Activated CD4-positive, CD25-positive, alpha-beta regulatory T cell treated with anti-CD3 and anti-CD28 coated beads, Interleukin-2, amount 50 U/mL, for 72 hours (primary cell): ENCODE results near the gene KCTD1.
A peak's percentile ranks its signal among the peaks of the same experiment; 100 is the strongest.

ENCODE experiments used
- DNase-seq: peaks from one replicate; pipeline ENCODE4 v3.0.0; 2021

KCTD1 gene

DNA sequence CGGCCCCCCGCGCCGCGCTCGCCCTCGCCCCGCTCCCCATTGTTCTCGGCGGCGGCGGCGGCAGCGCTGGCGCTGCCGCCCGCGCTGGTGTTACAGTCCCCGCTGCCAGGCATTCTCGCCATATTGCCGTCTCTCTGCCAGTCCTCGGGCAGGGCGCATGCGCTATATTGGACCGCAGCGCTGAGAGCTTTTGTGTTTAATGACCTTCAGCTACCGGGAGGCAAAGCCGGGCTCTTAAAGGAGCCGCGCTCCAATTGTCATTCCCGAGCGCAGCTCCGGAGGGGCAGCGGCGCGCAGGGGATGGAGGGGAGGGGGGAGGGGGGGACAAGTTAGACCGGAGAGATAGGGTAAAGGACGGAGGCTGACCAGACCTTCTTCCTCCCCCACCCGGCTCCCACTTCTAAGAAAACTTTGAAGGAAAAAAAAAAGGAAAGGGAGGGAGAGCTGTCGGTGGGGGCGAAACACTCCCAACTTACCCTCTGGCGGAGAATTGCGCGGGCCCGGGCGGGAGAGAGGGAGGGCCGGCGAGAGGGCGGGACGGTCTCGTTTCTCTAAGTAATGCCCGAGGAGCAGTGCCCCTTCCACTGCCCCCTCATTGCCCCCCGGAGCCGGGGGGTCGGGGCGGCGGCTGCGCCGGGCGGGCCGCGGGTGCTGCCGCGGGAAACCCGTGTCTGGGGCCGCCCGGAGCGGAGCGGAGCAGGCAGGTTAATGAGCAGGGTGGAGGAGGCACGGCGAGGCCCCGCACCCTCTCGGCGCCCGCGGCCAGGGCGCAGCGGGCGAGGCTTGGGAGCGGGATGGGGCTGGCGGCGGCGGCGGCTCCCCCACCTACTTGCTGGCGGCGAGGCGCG, at the start of gene KCTD1:
Gene KCTD1, minus strand, starts transcription at position 139 of the 848 bp plus-strand sequence. Its CDS starts 17 bp downstream, at position 122.
- DNase-seq, result peak; percentile 59

DNA sequence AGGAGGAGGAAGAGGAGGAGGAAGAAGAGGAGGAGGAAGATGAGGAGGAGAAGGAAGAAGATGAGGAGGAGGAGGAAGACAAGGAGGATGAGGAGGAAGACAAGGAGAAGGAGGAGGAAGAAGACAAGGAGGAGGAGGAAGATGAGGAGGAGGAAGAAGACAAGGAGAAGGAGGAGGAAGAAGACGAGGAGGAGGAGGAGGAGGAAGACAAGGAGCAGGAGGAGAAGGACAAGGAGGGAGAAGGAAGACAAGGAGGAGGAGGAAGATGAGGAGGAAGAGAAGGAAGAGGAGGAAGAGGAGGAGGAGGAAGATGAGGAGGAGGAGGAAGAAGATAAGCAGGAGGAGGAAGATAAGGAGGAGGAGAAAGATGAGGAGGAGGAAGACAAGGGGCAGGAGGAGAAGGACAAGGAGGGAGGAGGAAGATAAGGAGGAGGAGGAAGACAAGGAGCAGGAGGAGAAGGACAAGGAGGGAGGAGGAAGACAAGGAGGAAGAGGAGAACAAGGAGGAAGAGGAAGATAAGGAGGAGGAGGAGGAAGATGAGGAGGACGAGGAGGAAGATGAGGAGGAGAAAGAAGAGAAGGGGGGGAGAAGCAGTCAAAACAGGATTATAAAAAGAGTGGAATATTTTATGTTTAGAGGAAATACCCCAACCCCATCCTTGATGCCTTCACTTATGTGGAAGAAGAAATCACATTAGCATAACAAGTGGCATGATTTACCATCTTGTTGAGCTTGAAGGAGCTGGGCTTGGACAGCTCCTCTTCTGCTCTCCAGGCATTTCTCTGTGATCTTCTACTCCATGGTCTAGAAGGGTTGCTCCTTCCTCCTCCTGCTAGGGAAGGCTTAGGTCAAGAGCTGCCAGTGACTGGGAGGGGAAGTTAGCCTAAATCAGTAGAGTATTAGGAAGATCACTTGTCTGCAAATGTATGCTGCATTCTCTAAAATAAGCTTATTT, 45.3 kb upstream of the KCTD1 start:
- DNase-seq, result no peak

DNA sequence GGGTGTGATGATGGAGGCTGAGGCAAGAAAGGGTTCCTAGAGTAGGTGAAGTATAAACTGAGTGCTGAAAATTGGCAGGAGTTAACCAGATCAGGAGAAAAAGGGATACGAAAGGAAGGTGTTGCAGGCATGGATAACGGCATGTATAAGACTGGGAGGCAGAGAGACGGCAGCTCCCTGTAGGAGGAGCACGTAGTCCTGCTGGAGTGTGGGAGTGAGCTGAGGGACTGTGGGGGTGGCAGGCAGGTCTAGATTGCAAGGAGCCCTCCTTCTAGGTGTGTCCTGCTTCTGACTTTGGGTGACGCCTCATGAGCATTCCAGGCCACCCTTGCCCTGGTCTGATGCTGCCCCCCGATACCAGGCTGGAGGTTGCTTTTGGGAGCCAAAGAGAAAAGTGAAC, 36.4 kb upstream of the KCTD1 start:
- no peak for DNase-seq

DNA sequence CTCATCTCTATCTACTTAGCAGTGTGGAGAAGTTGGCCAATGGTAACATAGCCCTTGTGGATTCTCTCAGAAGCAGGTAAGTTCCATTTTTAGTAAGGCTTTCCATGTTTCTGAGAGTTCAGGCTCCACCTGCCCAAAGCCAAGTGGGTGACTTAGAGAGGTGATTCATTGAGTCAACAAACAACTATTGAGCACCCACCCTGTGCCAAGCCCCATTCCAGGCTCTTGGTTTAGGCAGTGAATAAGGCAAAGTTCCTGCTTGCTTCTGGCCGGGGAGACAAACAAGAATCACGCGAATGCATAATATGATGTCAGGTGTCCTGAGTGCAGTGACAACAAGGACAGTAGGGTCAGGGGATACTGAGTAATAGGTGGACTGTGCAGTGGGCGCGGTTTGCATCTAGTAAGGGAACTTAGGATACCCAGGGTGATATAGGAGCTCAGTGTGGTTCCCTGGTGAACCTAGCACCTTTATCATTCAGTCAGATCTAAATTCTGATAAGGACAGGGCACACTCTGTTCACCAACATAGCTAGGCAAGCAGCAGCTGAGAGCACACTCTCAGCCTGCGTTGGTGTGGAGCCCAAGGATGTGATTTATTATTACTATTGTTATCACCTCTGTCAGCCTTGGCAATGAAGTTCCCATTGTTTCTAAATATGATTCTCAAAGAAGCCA, 31.7 kb upstream of the KCTD1 start:
- DNase-seq, result no peak

DNA sequence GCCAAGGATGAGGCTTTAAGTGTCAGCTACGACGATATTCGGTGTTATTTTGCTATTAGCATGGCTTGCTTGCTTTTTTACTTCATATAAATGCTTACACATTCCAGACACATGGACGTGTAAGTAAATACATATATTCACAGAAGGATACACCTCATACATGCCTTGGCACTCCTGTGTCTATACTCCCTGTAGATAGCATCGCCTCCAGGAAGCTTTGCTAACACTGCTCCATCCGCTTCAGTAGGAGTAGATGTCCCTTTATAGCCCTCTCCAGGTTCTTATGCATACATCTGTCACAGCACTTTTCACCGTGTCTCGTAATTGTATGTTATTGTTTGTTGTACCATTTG, 27.5 kb upstream of the KCTD1 start:
- no peak for DNase-seq

DNA sequence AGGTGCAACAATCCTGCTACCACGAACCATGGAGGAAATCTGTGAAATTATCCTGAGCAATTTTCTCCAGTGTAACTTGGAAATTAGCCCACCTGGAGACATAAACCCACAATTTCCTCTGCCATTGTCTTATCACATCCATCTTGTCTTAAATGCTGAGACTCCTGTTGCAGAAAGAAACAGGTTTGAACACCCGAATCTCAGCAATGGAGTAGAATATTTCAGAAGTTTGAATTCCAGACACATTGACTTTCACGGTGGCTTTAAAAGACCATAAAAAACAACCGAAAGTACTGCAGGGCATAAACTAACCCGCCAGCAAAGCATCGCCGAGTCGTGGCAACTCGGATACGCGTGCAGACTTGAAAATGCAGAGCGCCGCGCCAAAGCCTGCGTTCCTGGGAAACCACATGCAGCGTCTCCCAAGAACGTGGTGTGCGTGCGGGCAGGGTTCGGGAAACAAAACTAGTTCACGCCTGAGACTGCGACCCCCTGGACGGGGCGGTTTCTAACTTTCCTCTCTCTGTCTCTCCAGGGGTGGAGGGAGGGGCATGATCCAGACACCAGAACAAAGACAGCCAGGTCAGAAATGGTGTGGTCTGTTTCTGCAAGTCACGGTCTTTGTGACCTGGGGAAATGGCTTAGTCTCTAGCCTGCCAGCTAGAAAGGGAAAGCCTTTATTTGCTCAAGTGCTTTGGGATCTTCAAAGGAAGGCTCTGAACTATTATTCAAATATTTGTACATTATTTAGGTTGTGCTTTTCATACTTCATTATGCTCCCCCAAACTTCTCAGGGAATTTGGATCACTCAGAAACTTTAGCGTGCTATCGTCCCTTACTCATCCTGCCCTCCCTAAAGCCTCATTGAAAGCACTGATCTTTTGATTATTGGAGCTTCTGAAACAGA, 26.9 kb upstream of the KCTD1 start:
- DNase-seq, result no peak

DNA sequence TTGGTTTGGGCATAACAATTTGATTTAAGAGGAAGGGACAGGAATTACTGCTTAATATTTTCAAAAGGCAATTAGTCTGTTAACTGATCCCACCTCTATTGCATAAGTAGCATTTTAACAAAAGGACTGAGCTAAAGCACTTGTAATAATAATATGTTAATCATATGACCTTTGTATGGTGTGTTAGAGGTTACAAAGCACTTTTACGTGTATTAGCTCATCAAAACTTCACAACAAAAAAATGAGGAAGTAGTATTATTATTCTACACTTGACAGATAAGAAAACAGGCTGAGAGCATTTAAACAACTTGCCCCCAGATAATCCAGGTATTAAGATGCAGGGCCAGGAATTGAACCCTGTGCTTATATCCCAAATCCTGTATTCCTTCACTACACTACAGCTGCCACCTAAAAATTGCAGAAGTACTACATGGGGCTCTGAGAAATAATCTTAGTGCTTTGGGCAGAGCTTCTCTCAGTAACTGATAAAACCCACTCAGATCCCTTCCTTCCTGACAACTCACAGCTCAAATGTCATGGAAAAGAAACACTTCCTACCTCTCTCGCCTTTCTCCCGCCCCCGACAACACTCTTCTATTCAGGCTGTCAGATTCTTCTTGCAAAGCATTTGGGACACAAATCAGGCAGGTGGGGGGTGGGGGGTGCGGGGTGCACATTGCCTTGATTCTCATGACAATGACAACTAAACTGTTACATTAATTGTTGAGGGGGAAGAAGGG, 20.7 kb upstream of the KCTD1 start:
- DNase-seq, result no peak

DNA sequence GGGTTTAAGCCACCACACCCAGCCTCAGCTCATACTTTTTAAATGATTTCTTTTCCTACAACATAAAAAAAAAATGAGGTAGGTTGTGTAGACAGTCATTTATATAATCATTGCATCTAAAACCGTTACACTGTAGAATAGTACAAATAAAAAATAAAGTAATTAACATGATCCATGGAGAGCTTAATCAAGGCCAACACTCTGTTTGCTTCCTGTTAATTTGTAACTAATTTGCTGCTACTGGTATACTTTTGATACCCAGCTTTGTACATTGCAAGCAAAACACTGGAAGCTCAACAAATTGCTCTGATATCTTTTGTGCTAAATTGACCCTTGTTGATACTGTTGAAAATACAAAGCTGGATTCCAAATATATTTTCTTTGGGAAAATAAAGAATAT, 20.2 kb upstream of the KCTD1 start:
- no peak for DNase-seq

DNA sequence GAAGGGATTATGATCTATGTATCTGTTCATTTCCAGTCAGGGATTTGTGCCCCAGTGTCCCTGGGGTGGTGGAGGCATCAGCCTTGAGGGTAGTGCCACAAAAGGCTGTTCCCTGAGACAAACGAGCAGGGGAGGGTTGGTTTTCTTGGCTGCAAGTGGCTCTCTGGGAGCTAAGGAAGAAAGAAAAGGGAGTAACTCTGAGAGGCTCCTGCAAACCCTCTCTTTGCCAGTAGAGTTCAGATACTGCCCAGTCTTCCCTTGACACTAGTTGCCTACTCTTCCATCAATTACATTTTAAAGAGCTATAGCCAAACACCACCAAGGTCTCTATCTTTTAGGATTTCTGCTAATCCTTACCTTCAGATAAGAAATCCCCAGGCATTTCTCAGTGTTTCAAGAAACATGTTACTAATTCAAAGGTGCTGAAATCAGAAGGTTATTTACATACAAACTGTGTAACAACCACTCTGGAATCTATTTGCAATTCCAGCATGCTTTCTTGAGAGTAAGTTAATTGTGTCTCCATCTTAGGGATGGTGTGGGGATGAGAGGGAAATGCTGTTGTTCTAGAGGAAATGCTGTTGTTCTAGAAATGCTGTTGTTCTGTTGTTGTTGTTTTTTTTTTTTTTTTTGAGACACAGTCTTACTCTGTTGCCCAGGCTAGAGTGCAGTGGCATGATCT, 18.7 kb upstream of the KCTD1 start:
- no peak for DNase-seq

DNA sequence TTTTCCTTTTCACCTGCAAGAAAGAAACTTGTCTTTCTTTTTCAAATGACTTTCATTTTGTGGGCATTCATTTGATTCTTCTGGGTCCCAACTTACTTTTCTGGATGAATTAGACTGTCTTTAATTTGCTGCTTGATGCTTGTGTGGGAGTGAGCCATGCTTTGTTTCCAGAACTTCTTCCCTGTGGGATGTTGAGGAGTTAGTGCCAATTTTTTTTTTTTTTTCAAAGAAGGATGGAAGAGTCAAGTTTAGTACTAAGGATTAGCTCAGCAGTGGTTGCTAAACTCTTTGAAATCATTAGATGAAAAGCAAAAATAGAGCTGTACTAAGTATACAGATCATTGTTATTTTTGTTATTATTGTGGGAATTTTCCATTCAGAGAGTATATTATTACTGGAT, 17.2 kb upstream of the KCTD1 start:
- DNase-seq, result no peak

DNA sequence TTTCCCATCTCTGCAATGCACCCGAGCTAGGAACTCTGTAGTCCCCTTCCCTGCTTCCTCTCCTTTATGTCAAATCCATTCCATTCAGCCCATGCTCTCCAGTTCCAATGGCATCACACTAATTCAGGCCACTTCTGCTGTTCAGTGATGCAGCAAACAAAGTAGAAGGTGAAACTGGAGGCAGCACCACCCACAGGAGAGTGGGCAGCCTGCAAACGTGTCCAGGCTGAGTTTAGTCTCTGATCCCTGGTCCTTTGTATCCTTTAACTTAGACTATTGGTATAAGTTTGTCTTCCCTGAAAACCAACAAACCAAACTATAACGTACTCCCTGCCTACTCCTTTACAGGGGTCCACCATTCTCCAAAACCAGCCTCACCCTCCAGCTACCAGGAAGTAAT, 14.7 kb upstream of the KCTD1 start:
- no peak for DNase-seq

DNA sequence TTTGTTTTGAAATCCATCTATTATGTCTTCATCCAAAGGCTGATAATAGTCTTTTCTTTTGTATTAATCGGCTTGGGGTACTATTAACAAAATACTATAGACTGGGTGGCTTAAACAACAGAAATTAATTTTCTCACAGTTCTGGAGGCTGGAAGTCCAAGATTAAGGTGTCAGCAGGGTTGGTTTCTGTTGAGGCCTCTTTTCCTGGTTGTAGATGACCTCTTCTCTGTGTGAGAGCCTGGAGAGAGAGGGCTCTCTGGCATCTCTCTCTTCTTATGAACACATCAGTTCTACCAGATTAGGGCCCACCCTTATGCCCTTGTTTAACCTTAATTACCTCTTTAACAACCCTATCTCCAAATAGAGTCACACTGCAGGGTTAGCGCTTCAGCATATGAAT, 14.2 kb upstream of the KCTD1 start:
- no peak for DNase-seq

DNA sequence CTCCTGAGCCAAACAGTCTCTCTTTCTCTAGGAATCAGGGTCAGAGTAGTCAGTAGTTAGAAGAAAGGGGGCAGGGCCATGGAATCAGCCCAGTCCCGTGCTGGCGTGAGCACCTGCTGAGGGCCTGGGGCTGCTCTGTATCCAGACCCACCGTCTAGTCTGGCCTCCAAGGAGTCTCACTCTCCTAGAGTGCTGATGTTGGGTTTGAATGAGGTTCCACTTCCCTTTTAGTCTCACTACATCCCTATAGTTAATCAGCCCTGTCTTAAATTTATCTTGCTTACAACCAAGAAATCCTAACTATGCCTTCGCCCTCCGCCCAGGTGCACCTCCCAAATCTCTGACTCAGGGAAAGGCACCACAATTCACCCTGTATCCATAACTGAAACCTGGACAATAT, 13.4 kb upstream of the KCTD1 start:
- DNase-seq, result no peak

DNA sequence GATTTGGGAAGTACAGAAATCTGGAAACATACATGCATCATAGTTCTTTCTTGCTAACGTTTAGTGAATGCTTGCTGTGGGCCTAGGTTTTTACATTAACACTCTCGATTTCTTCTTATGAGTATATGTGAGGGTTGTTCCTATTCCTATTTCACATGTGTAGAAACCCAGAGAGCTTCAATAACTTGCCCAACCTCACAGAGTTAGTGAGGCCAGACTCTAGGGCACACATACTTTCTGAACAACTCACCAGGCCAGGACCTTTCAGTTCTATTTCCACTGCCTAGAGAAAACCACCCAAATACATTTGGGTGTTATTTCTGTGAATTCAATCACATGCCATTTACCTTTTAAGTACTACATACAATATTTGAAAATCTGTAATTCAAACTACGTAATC, 8.2 kb upstream of the KCTD1 start:
- no peak for DNase-seq

DNA sequence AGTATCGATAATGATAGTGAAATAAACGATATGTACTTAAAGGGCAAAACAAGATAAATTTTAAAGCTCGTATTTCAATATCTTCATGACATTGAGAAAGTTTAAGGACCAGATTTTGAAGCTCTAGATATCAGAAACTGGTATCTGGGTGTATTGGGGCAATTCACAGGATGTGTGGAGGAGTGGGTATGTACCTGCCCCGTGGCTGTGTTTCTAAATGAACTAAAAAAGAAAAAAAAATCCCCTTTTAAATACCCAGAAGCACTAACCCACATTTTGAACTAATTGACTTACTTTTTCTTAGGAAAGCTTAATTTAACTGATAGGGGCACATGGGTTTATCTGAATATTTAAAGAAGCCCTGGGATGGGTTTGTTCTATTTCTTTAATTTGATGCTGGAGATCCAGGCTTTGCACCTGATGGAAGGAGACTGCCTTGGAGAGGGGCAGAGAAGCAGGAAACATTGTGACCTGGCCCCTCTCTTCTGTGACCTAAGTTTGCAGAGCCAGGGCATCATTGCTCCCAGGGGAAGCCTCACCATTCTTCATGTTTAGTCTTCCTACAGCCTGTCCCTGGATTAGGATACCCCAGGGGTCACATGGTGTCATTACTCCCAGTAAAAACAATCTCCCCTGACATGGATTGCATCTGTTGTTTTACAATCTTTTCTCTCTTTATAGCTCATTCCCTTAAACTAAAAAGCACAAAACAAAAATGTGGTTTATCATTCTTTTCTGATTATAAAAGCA, 7.6 kb upstream of the KCTD1 start:
- no peak for DNase-seq

DNA sequence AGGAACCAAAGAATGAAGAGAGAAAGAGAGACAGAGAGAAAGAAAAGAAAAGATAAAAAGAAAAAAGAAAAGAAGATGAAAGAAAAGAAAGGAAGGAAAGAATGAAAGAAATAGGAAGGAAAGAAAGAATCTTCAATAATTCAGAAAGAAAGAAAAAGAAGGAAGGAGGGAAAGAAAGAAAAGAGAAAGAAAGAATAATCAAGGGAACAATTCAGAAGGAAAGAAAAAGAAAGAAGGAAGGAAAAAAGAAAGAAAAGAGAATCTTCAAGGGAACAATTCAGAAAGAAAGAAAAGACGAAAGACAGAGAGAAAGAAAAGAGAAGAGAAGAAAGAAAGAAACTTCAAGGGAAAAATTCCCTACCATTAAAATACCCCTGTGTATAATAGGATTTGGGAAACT, 5.6 kb upstream of the KCTD1 start:
- no peak for DNase-seq

DNA sequence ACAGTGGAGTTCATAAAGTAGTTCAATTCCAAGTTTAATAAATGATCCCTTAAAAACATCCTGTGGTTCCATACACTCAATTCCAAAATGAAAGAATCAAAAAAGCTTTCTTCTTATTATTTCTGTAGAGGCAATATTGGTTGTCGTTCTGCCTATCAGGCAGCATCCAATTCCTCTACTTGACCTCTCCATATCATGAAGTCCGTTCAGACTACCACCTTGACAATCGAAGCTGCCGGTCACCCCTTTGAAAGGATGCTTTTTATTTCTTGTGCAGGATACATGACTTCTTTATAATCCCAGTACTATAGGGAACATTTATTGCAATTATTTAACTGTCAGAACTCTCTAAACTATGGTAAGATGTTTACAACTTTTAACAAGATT, 3.3 kb upstream of the KCTD1 start:
- DNase-seq, result no peak

DNA sequence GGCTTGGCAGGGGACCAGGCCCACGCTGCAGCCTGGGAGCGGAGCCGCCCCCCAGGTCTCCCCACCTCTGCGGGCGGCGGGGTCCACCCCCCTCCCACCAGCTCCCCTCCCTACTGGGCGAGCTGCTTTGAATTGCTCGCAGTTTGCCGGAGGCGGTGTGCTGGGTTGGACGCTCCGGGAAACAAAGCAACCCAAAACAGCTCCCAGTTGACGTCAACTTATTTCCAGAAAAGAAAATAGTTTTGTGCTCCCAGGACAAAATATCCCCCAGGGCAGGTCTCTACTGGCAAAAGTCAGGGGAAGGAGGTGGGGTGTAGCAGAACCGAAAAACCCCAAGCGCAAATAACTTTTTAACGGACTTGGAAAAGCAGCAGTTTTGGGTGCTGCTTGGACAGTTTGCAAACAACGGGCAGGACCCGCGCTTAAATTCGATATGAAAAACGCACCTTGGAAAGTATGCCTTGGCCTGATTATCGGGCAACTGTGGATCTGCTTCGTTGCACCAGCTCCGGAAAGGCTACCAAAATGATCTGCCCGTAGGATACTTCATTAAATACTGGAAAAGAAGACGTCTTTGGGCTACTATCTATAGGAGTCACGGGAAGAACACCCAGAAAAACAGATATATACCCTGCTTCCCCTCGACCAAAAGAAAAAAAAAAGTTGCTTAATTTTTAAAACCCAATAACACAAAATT, 2.8 kb upstream of the KCTD1 start:
- DNase-seq, result no peak

DNA sequence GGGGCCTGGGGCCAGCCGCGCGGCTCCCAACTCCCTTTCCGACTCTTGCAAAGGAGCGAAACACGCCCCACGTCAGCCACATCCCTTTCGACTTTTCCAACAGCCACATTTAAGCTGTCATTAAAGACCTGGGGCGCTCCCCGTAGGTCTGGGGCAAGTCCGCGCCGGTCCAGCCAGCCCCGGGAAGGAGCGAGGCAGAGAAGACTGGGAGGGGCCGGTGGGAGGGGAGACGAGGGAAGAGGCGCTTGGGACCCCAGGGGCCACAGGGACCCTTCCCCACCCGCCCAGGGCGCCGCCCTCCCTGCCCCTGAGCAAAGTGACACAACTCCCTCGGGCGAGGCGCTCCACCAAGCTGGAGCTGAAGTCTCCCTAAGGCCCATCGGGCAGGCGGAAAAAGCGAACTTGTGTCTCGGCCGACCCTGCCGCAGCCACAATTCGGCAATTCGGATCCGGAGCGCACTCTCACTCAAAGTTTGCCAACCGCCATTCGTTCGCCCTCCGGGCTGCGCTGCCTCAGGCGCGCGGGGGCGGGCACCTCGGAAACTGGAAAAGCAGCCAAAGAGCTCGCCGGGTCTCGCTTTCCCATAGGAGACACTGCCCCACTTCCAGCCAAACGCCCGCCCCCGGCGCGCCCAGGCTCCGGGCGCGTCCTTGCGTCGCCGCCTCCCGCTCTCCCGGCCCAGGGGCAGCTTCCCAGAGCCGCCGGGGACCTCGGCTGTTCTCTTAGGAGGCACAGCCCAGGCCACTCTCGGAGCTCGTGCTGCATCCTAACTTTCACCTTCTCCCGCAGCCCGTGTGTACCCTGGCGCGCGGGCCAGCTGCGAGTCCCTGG, 1.1 kb upstream of the KCTD1 start:
- DNase-seq, result no peak
